HT1080 (cell line): ENCODE data around the gene ATRAID. TPM values are rescaled to one million over a fixed set of nuclear protein-coding genes. Genes with fewer than 3 reads are reported as not detected.

ENCODE experiments used
- total RNA-seq: library from RNA; depleted of rRNA; stranded (reverse); fragments of >200 nt; shearing (Covaris generic); gene quantifications from 2 replicates; pipeline ENCODE4 v1.2.3, GENCODE V29; 2014; rRNA removed

The ATRAID gene
- total RNA-seq, 1 experiment from 2014 or later, result 132 TPM

Other genes starting within 250 kb of the ATRAID start
- gene MAPRE3, start 241.4 kb upstream of the ATRAID start, total RNA-seq, result 2.8 and 5.4 TPM in 2 replicates
- 34.1 and 46.9 TPM in 2 replicates for gene TMEM214, start 179.1 kb upstream of the ATRAID start, total RNA-seq
- gene AGBL5, start 160.4 kb upstream of the ATRAID start, total RNA-seq, result 20.6 and 26.6 TPM in 2 replicates
- gene OST4, start 140.4 kb upstream of the ATRAID start, total RNA-seq, result 249 and 313 TPM in 2 replicates
- 0.45 and 1.1 TPM in 2 replicates for gene EMILIN1, start 133.4 kb upstream of the ATRAID start, total RNA-seq
- gene KHK, start 125.3 kb upstream of the ATRAID start, total RNA-seq, result 5.7 and 5.9 TPM in 2 replicates
- gene CGREF1, start 92.9 kb upstream of the ATRAID start, total RNA-seq, result 0.13 and 0.26 TPM in 2 replicates
- gene ABHD1, start 88.2 kb upstream of the ATRAID start, total RNA-seq, result not detected in 2 replicates
- 66.4 and 75.8 TPM in 2 replicates for gene PREB, start 77.4 kb upstream of the ATRAID start, total RNA-seq
- not detected in 2 replicates for gene PRR30, start 72.6 kb upstream of the ATRAID start, total RNA-seq
- not detected in 2 replicates for gene TCF23, start 63.0 kb upstream of the ATRAID start, total RNA-seq
- 77.9 and 82.0 TPM in 2 replicates for gene SLC5A6, start 227 bp downstream of the ATRAID start, total RNA-seq
- gene CAD, start 5.3 kb downstream of the ATRAID start, total RNA-seq, result 52.9 and 54.0 TPM in 2 replicates
- 5.0 and 13.5 TPM in 2 replicates for gene SLC30A3, start 51.0 kb downstream of the ATRAID start, total RNA-seq
- not detected in 2 replicates for gene DNAJC5G, start 63.4 kb downstream of the ATRAID start, total RNA-seq
- 0.13 and 1.2 TPM in 2 replicates for gene TRIM54, start 70.4 kb downstream of the ATRAID start, total RNA-seq
- 9.3 and 12.6 TPM in 2 replicates for gene UCN, start 96.4 kb downstream of the ATRAID start, total RNA-seq
- 80.7 and 81.5 TPM in 2 replicates for gene MPV17, start 111.1 kb downstream of the ATRAID start, total RNA-seq
- 52.9 and 72.5 TPM in 2 replicates for gene GTF3C2, start 144.7 kb downstream of the ATRAID start, total RNA-seq
- 29.8 and 42.1 TPM in 2 replicates for gene EIF2B4, start 158.3 kb downstream of the ATRAID start, total RNA-seq
- gene SNX17, start 158.6 kb downstream of the ATRAID start, total RNA-seq, result 122 and 140 TPM in 2 replicates
- gene ZNF513, start 168.7 kb downstream of the ATRAID start, total RNA-seq, result 2.4 and 3.1 TPM in 2 replicates
- gene PPM1G, start 197.6 kb downstream of the ATRAID start, total RNA-seq, result 208 and 219 TPM in 2 replicates
- gene NRBP1, start 216.6 kb downstream of the ATRAID start, total RNA-seq, result 55.7 and 64.2 TPM in 2 replicates
- gene KRTCAP3, start 230.3 kb downstream of the ATRAID start, total RNA-seq, result 0.34 and 0.50 TPM in 2 replicates